ENCODE measurements around the gene EBF4. TPM values are rescaled to one million over a fixed set of nuclear protein-coding genes. Genes with fewer than 3 reads are reported as not detected.

EBF4 gene
- total and polyA plus RNA-seq, 2 of the 8 experiments (the other 6 are each of a cell fraction or from before 2014, with no cell fraction given): 1.2 to 2.9 TPM

MicroRNA genes within 50 kb of the gene (microRNA counts, 767-probe panel; counts per million panel counts)
- 879 counts per million, percentile 95 among the panel's probes with 10 or more counts for microRNA hsa-miR-1292

Small RNA genes lying within 50 kb of the gene (microRNA-seq; reads per million reads assigned to microRNA genes)
- 3.9 to 5.1 reads per million in 2 experiments for gene MIR1292 (ENCODE audit: borderline microRNAs expressed in 2 of 2, borderline number of aligned reads in 2 of 2, borderline replicate concordance in 1 of 2)

Small RNA genes lying within 50 kb of the gene (small RNA-seq; reads per million reads assigned to genes)
- gene SNORA51 (ENCODE audit: insufficient read depth) (not detected), gene SNORD110 (ENCODE audit: insufficient read depth) (not detected), gene SNORD56 (ENCODE audit: insufficient read depth) (not detected), gene SNORD57 (ENCODE audit: insufficient read depth) (not detected), gene SNORD86 (ENCODE audit: insufficient read depth) (not detected)

Other genes starting within 250 kb of the EBF4 start
- gene SNRPB, start 222.0 kb upstream of the EBF4 start, total RNA-seq (2021; fragmentation: NEBNext Ultra II Directional; extraction: Animal tissue kit (Norgen Biotek cat#: 25700)): 495 and 507 TPM in 2 replicates
- gene SNRPB, start 222.0 kb upstream of the EBF4 start, polyA plus RNA-seq (2011; rRNA removed): 589 and 706 TPM in 2 replicates
- gene ZNF343, start 183.9 kb upstream of the EBF4 start, total RNA-seq (2021; fragmentation: NEBNext Ultra II Directional; extraction: Animal tissue kit (Norgen Biotek cat#: 25700)): 3.7 and 5.0 TPM in 2 replicates
- 1.1 and 1.8 TPM in 2 replicates for gene ZNF343, start 183.9 kb upstream of the EBF4 start, polyA plus RNA-seq (2011; rRNA removed)
- gene TMC2, start 156.2 kb upstream of the EBF4 start, total RNA-seq (2021; fragmentation: NEBNext Ultra II Directional; extraction: Animal tissue kit (Norgen Biotek cat#: 25700)): not detected in 2 replicates
- 0.05 TPM in 1 of 2 replicates, not detected in the other for gene TMC2, start 156.2 kb upstream of the EBF4 start, polyA plus RNA-seq (2011; rRNA removed)
- gene NOP56, start 40.1 kb upstream of the EBF4 start, total RNA-seq (2021; fragmentation: NEBNext Ultra II Directional; extraction: Animal tissue kit (Norgen Biotek cat#: 25700)): 668 and 677 TPM in 2 replicates
- gene NOP56, start 40.1 kb upstream of the EBF4 start, polyA plus RNA-seq (2011; rRNA removed): 364 and 391 TPM in 2 replicates
- 103 and 110 TPM in 2 replicates for gene IDH3B, start 28.6 kb upstream of the EBF4 start, total RNA-seq (2021; fragmentation: NEBNext Ultra II Directional; extraction: Animal tissue kit (Norgen Biotek cat#: 25700))
- 162 and 167 TPM in 2 replicates for gene IDH3B, start 28.6 kb upstream of the EBF4 start, polyA plus RNA-seq (2011; rRNA removed)
- 28.8 and 31.3 TPM in 2 replicates for gene CPXM1, start 107.8 kb downstream of the EBF4 start, total RNA-seq (2021; fragmentation: NEBNext Ultra II Directional; extraction: Animal tissue kit (Norgen Biotek cat#: 25700))
- 81.9 and 90.9 TPM in 2 replicates for gene CPXM1, start 107.8 kb downstream of the EBF4 start, polyA plus RNA-seq (2011; rRNA removed)
- gene C20orf141, start 122.2 kb downstream of the EBF4 start, total RNA-seq (2021; fragmentation: NEBNext Ultra II Directional; extraction: Animal tissue kit (Norgen Biotek cat#: 25700)): not detected in 2 replicates
- gene C20orf141, start 122.2 kb downstream of the EBF4 start, polyA plus RNA-seq (2011; rRNA removed): not detected in 2 replicates
- not detected in 2 replicates for gene TMEM239, start 123.6 kb downstream of the EBF4 start, total RNA-seq (2021; fragmentation: NEBNext Ultra II Directional; extraction: Animal tissue kit (Norgen Biotek cat#: 25700))
- not detected in 2 replicates for gene TMEM239, start 123.6 kb downstream of the EBF4 start, polyA plus RNA-seq (2011; rRNA removed)
- 13.4 and 14.6 TPM in 2 replicates for gene PCED1A, start 147.9 kb downstream of the EBF4 start, total RNA-seq (2021; fragmentation: NEBNext Ultra II Directional; extraction: Animal tissue kit (Norgen Biotek cat#: 25700))
- 18.9 and 30.8 TPM in 2 replicates for gene PCED1A, start 147.9 kb downstream of the EBF4 start, polyA plus RNA-seq (2011; rRNA removed)
- 22.6 and 25.9 TPM in 2 replicates for gene VPS16, start 148.0 kb downstream of the EBF4 start, total RNA-seq (2021; fragmentation: NEBNext Ultra II Directional; extraction: Animal tissue kit (Norgen Biotek cat#: 25700))
- gene VPS16, start 148.0 kb downstream of the EBF4 start, polyA plus RNA-seq (2011; rRNA removed): 23.8 and 26.8 TPM in 2 replicates
- gene PTPRA, start 180.7 kb downstream of the EBF4 start, total RNA-seq (2021; fragmentation: NEBNext Ultra II Directional; extraction: Animal tissue kit (Norgen Biotek cat#: 25700)): 46.8 and 51.3 TPM in 2 replicates
- 31.2 and 47.7 TPM in 2 replicates for gene PTPRA, start 180.7 kb downstream of the EBF4 start, polyA plus RNA-seq (2011; rRNA removed)

Measured in H1 (cell line).